Inflammatory macrophage (primary cell): ENCODE data around the gene CLEC7A.

ENCODE experiments used
- DNase-seq, 2 donors: peaks; one replicate each; pipeline ENCODE4 v3.0.0-alpha.2; 2020 to 2022

The CLEC7A gene

DNA sequence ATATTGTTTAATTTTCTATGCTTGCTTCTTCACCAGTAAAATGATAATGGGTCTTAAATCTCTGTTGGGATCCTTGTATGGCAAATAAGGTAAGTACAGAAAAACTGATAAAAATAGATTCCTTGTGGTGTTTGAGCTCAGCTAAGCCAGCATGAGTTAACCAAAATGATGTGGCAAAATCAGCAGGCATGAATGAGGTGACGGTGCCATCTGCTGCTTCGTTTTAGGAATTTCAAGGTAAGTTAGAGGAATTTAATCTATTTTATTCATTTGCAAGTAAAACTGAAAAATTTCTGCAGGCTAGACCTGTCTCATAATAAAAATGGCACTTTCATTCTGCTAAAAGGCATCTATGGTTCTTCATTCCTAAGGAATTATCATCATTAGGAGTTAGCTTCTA, 10.0 kb upstream of the CLEC7A start:
- peak; percentile 80 to 84 for DNase-seq

DNA sequence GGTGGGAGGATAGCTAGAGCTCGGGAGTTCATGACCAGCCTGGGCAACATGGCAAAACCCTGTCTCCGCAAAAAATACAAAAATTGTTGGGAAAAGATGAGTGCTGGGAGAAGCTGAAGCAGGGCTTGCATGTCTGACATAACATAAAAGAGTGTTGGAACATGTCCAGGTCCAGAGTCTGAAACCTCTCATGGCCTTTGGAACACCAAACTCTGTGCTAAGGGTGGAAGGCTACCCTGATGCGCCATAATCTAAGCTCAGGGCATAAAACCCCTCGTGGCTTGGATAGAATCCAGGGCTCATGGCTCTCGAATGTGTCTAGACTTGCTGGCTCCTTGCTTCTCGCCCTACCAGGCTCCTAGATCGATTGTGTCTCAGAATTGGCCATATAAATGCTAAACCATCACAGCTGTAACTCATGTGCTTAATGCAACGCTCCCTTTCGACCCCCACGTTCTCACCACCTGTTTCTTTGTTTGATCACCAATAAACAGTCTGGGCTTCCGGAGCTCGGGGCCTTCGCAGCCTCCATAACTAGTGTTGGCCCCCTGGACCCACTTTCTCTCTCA, 6.7 kb upstream of the CLEC7A start:
- DNase-seq: no peak

DNA sequence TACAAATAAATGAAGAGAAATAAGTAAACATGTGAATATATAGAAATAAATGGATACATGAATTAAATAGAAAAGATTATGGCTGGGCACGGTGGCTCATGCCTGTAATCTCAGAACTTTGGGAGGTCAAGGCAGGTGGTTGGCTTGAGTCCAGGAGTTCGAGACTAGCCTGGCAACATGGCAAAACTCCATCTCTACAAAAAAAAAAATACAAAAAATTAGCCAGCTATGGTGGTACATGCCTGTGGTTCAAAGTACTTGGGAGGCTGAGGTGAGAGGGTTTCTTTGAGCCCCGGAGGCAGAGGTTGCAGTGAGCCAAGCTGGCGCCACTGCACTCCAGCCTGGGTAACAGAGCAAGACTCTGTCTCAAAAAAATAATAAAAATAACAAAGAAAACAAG, 5.1 kb upstream of the CLEC7A start:
- DNase-seq: no peak

DNA sequence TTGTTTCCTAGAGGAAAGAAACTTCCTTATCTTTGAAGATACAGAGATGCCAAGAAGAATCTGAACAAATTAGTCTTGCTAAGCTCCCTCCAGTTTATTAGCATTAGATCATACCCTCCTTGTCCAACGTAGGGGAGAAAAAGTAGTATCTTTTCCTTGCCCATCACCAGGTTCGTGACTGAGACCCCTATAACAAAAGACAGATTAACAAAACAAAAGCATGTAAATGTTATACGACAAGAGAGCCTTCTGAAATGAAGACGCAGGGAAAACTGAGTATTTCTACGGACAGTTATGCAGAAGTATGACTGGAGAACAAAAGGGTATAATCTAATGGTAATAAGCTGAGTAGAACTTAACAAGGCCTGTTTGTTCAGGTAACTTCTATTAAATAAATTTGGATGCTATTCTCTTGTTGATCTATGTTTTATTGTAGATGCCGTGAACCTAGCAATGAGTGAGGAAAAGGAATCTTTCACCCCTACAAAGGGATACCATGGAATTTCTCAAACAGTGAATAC, 2.9 kb upstream of the CLEC7A start:
- DNase-seq: peak in 1 of 2 donors; percentile 2

DNA sequence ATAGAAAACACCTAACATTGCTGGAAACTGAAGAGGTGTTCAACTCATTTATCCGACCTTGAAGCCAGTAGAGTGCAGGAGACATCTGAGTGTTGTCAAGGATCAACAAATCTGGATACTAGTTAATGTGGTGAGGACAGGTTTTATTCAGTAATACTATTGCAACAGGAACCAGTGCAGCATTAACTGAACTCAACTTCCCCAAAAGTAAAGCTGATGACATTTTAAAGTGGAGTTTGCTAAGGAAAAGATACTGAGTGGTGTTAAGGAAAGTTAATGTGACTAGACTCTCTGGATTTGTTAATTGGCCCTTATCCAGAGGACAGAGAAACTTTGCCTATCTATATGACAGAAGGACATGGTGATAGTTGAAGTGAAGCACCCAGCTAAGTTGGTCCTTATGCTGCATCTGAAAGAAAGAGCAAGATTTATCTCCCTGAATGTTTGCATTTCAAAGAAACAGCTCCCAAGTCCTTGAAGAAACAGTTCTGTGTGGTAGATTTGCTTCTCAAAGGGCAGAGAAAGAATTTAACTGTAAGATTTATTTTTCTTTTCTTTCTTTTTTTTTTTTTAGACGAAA, 1.2 kb upstream of the CLEC7A start:
- DNase-seq: peak; percentile 75 to 95

DNA sequence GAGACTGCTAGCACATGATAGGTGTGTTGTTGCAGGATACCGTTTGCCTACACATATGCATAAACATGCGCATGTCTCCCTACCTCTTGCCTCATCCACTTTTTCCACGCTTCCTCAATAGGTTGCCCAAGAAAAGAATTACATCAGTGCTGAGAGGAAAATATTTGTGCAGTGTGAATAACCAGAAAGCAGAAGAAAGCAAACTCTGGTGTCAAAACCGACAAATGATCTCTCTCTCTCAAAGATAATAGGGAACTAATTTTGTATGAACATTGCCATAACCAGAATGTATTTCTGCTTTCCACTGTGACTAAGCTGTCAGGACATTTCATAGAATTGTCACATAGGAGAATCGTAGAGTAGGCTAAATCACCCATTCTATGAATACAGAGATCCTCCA, 1.3 kb downstream of the CLEC7A start:
- DNase-seq: peak; percentile 94 to 99

DNA sequence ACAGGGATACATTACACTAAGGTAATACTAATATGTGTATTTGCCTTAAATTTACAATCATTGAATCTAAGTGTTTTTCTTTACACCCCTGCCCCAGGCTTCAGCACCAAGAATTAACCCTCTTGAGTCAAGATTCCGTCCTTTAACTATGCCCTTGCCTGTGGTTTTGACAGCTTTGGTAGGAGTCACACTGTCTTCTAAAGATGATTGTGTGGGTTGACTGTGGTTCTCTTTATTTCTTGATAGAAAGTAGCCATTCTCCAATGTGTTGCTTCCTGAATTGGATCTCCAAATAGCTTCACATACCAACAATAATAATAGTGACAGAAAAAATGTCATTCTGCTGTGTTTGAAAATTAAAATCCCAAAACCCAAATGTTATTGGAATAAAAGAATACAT, 3.6 kb downstream of the CLEC7A start:
- peak; percentile 60 to 69 for DNase-seq

DNA sequence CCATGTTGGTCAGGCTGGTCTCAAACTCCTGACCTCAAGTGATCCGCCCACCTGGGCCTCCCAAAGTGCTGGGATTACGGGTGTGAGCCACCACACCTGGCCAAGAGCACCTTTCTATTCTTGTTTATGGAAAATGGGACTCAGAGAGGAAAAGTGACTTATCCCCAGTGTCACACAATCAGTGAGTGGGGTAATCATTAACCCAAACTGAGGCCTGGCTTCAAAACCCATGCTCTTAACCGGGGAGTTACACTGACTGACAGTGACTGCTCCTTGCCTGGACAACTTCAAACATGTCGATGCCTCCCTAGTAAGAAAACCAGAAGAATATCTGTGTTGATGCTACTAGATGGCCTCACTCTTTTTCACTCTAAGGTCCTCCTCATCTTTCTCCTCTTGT, 7.3 kb downstream of the CLEC7A start:
- no peak for DNase-seq

DNA sequence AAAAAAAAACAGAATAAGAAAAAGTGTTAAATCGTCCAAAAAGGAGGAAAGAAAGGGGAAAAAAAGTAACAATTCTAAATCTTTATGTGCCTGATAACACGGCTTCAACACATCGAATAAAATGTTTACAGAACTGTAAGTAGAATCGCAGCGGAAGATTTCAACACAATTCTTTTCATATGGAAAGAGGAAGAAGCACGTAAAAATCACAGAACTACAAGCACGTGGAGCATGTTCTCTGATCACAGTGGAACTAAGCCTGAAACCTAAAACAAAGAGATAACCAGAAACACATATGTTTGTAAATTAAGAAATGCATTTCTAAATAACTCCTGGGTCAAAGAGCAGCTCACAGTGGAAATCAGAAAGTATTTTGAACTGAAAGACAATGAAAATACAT, 8.7 kb downstream of the CLEC7A start:
- peak; percentile 85 to 96 for DNase-seq

DNA sequence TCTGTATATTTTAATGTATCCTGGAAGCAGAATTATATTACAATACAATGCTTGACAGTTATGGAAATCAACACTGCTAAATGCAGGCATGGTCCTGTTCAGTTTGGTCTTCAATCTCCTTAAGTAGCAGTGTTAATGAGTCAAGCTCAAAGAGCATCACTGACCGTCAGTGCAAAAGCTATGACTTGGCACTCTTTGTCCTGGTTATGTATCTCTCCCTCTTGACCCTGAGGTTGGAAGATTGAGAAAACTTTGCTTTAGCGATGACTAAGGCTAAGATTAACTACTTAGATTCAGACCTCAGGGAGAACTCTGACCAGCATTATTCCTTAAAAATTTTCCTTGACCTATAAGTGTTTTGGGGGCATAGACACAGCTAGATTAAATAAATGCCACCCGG, 10.9 kb downstream of the CLEC7A start:
- peak; percentile 50 to 71 for DNase-seq

DNA sequence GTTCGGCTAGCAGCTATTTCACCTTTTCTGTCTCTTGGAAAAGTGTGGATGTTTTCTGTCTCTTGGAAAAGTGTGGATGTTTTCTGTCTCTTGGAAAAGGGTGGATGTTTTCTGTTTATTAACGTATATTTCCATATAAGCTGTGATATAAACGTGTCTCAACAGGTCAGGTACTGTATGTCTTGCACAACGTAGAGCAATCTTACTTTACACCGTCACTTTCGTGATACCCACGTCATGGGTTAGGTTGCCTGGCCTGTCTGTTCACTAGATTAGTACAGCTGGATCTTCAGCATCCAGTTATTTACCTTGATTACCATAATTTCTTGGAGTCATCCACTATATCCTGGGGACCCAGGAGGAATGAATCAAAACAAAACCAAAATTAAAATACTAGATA, 14.1 kb downstream of the CLEC7A start:
- no peak for DNase-seq

DNA sequence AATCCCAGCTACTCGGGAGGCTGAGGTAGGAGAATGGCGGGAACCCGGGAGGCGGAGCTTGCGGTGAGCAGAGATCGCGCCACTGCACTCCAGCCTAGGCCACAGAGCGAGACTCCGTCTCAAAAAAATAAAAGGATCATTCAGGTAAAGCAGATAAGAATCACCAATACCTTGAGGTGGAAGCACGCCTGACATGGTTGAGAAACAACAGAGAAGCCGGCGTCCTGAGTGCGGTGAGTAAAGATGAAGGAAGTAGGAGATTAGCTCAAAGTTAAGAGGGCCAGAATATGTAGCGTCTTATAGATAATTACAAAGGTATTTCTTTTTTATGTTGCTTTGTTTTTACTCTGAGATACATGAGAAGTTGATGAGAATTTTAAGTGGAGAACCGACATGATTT, 14.7 kb downstream of the CLEC7A start:
- DNase-seq: no peak

DNA sequence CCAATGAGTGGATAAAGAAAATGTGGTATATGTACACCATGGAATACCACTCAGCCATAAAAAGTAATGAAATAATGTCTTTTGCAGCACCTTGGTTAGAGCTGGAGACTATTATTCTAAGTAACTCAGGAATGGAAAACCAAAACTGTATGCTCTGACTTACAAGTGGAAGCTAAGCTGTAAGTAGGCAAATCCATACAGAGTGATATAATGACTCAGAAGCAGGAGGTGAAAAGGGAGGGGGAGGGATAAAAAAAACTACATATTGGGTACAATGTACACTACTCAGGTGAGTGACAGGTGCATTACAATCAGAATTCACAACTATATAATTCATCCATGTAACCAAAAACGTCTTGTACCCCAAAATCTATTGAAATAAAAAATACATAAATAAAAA, 16.1 kb downstream of the CLEC7A start:
- no peak for DNase-seq

DNA sequence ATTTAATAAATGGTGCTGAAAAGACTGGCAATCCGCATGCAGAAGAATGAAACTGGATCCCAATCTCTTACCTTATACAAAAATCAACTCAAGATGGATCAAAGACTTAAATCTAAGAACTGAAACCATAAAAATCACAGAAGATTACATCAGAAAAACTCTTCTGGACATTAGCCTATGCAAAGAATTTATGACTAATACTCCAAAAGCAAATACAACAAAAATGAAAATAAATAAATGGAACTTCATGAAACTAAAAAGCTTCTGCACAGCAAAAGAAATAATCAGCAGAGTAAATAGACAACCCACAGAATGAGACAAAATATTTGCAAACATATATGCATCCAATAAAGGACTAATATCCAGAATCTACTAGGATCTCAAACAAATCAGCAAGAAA, 16.9 kb downstream of the CLEC7A start:
- DNase-seq: no peak

DNA sequence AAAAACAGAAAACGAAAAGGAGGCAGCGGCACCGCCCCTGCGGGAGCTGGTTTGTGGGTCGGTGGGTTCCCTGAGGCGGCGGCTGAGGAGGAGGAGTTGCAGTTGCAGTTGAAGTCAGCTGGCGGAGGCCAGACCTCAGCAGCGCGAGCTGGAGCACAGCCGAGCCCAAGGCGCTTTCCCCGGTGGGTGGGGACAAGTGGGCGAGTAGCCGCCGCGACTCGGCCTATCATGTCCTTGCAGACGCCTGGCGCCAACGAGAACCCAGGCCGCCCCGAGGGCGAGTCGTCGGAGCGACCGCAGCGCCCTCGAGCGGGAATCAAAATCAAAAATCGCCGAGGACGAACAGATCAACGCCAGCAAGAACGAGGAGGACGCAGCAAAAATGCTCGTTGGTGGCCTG, 18.5 kb downstream of the CLEC7A start:
- no peak for DNase-seq

DNA sequence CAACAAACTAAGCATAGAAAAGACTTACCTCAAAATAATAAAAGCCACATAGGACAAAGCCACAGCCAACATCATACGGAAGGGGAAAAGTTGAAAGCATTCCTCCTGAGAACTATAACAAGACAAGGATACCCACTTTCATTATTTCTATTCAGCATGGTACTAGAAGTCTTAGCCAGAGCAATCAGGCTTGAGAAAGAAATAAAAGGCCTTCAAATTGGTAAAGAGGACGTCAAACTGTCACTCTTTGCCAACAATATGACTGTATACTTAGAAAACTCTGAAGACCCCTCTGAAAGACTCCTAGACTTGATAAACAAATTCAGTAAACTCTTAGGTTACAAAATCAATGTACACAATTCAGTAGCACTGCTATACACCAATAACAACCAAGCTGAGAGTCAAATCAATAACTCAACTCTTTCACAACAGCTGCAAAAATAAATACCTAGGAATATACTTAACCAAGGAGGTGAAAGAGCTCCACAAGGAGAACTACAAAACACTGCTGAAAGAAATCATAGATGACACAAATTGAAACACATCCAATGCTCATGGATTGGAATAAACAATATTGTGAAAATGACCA, 19.6 kb downstream of the CLEC7A start:
- no peak for DNase-seq

DNA sequence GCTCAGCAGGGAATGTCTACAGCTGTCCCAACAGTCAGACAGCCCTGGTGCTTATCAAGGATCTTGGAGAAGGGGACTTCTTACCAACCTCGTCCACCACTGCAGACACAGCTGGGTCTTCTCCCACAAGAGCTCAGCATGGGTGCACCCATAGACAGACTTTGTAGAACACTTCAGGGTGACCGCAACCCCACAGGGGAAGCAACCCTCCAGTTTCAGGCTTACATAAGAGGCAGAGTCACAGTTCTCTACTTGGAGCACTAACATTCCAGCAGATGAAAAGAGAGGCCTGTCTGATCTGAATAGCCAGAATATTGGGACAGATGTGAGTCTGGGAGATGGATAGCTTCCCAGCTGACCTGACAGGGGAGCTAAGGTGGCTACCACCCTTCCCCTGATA, 27.7 kb downstream of the CLEC7A start:
- peak; percentile 80 to 83 for DNase-seq

DNA sequence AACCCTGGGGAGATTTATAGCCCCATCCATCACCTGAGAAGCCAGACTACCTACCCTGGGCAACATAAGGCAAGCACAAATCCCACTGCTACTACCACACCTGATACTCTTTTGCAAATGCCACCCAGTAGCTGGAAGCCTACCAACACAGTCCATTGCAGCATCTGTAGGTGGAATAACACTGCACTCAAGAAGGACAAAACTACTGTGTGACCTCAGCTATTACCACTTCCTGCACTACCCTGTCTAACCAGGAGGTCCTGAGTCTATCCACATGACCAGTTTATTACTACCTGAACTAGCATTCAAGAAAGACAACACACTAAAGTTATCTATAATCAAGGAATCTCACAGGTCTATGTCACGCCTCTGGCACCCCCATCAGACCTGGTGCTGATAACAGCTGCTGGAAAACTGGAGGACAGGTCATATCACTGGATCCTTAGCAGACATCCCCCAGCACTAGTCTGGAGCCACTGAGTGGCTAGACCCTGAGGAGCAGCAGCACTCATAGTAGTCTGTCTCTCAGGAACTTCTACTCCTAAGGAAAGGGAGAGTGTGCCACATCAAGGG, 28.3 kb downstream of the CLEC7A start:
- DNase-seq: no peak

DNA sequence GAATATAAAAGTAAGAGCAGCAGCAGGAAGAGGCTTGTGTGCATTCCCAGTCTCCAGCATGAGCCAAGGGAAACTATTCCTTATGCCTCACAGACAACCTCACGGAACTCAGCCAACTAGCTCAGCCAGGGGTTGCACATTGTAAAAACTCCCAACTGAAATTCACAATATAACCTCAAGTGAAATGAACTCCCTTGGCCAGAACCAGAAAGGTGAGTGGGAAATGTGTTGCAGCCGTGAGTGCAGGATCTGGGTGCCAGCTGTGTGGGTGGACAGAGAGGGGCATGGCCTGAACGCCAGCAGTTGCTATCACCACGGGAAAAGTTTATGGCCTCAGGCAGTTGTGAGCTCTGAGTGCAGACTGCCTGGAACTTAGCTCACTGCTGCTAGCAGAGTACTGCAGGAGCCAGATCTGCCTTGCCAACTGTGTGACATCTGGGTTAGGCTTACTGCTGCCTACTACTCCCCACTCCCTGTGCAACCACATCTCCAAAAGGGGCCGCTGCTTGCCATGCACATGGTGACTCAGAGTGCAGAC, 28.9 kb downstream of the CLEC7A start:
- no peak for DNase-seq

DNA sequence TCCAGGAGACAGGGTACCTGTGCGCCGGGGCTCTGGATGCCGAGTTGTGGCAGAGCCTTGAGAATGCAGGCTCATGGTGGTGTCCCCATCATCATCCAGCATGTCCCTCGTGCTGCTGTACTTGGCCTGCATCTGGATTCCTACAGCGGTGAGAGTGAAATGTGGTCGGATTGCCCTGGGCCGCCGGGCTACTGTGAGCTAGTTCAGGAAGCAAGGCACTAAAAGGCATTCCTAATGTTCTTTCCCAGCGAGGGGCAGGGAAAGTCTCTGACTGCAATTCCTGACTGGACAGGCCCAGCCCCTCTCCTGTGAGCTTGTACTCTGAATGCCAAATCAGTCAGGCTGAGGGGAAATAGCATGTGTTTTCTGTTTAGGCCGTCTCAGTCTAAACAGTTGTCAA, 31.2 kb downstream of the CLEC7A start, which contains the start of gene CLEC1A:
TSS of gene CLEC1A (minus strand) at position 195 of the 400 bp plus-strand sequence. CDS start at position 132, 63 bp downstream.
- no peak for DNase-seq

DNA sequence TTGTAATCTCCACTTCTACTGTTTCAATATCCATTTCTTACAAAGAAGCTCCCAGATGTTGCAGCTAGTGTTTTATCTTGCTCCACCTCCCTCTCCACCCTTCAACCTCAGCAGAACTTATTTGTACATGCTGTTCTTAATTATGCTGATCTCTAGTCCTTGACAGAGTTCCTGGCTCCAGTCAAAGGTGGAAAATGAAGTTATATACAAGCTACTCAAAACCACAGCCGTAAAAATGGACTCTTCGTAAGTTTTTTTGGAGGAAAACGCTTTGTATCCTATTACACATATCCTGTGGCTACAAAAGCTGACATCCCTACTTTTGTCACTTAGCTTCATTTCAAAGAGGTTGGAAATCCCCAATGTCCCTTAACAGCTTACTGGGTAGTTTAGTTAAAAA, 32.5 kb downstream of the CLEC7A start:
- peak in 1 of 2 donors; percentile 31 for DNase-seq

DNA sequence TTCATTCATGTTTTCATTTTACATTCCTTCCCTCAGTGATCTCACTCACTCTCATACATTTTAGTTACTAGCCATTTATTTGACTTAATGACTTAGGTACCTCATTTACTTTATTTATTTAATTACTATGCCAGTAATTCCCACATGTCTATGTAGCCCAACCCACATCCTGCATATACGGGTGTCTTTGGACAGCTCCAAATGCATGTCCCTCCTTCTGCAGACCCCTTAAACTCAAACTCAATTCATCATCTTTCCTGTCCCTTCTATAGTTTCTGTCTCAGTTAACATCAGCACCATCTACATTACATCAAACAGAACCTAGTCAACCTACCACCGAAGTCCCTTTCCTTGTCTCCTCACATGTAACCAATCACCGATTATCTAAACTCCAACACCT, 34.0 kb downstream of the CLEC7A start:
- DNase-seq: no peak

DNA sequence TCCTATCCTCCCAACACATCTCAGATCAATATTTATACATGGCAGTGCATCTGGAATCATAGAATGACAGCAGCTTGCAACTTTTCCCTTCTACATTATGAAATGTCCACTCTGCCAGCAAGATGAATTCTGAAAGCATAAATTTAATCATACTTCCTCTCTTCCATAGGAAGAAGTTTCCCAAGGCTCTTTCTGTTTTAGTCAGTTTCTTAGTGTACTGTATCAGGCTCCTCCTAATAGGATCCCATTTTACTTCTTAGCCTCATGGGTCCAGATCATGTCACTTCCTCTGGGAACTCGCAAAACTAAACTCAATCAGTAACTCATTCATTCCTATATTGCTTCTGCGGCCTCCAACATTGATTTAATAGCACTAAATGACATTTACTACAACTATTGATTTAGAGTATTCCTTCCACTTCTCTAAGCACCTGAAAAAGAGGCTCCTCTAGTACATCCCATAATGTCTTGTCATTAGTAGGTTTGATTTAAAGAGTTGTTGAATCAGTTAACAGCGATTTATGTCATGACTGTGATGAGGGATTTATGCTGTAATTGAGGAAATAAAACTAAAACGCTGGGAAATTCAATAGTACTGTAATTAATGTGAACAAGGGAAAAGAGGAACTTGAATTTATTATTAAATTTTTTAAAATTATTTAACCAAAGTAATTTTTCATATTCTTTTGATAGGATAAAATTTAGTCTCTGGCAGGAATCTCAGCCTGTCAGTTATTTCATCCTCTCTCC, 35.2 kb downstream of the CLEC7A start:
- peak; percentile 79 to 94 for DNase-seq
